Measurements from ENCODE around the gene PRSS56. TPM values are rescaled to one million over a fixed set of nuclear protein-coding genes. Genes with fewer than 3 reads are reported as not detected.
A peak's percentile ranks its signal among the peaks of the same experiment; 100 is the strongest.

PRSS56 gene
- total RNA-seq, 1 experiment from 2014 or later, result 0.18 TPM

DNA sequence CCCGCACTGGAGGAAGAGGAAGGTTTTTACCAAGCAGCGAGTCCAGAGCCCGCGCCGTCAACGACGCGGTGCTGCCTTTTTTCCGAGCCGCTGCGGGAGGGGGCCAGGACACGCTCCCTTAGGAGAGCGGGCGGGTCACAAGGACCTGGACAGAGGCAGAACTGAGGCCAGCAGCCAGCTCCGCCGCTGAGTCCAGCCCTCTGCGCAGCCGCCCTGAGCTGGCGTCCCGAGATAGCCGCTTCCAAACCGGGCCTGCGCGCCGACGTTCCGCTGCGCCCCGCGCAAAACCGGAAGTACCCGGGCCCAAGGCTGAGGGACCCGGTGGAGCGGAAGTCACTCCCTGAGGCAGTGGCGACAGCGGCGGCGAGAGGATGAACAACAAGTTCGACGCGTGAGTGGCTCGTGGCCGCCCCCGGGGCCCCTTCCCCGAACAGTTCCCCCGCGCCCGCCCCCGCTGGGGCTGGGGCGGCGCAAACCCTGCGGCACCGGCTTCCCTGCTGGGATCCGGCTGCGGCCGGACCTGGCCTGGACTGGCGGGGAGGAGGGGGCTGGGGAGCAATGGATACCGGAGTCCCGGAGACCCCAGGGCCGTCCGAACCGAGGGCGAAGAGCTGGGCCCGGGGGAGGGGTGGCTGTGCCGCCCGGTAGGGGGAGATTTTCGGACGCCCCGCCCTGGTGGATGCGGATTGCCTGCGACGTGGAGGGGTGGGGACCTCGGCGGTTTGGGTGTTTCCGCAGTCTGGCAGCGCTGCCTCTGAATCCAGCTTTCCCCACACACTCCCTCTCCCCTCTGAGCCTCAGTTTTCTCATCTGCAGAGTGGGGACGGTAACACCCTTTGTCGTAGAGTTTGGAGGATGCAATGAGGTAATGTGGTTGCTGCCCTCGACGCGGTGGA lies 30.4 kb downstream of the PRSS56 start, which contains the start of the genes EIF4E2 and TIGD1:
Gene EIF4E2 (plus strand): TSS at position 336 of the 896 bp plus-strand sequence. CDS start 36 bp downstream, at position 372.
Gene TIGD1 (minus strand): TSS at position 204 of the 896 bp plus-strand sequence. CDS start 675 bp downstream, outside the sequence.
- CTCF ChIA-PET, result no interaction called here
- in situ Hi-C loops (cut with HindIII; ENCODE audit: low pct_unique_long_range_greater_than_20kb, low sequenced_read_pairs), result no loop called here
- H3K36me3 ChIP-seq (ENCODE audit: control insufficient read depth, insufficient read depth, low read length), result peaks cover 7% of the 10 kb centered on the region

GRCh38 chr2:232551250-232551638 lies 31.1 kb downstream of the PRSS56 start:
- DNase-seq (ENCODE audit: low read depth, low spot score), result no peak
- Histone ChIP-seq H3K9me3 (ENCODE audit: control insufficient read depth, insufficient read depth, low read depth, low read length) (no peaks in the 10 kb centered on the region), H3K4me1 (ENCODE audit: control insufficient read depth, insufficient read depth, low read length) (peaks cover 8% of the 10 kb centered on the region; the same call in 1 of the 2 replicates), H3K27me3 (ENCODE audit: control insufficient read depth, insufficient read depth, low read length) (no peaks in the 10 kb centered on the region), H3K36me3 (ENCODE audit: control insufficient read depth, insufficient read depth, low read length) (peaks cover 9% of the 10 kb centered on the region), H3K27ac (ENCODE audit: low read length) (peak overlapping the region; percentile 96), H3K4me3 (ENCODE audit: low read depth in 2 of 2, low read length in 2 of 2) (peak overlapping the region; percentile 83 to 96)
- TF ChIP-seq SIN3A (IDR thresholded peaks at IDR 0.05; ENCODE audit: borderline replicate concordance, insufficient read depth, low read depth, low read length) (no peak), TCF7L2 (IDR thresholded peaks at IDR 0.05; ENCODE audit: low read depth, low read length) (no peak), POLR2AphosphoS5 (IDR thresholded peaks at IDR 0.05; ENCODE audit: low read depth, low read length) (no peak)
- TF ChIP-seq, protein P1, sequence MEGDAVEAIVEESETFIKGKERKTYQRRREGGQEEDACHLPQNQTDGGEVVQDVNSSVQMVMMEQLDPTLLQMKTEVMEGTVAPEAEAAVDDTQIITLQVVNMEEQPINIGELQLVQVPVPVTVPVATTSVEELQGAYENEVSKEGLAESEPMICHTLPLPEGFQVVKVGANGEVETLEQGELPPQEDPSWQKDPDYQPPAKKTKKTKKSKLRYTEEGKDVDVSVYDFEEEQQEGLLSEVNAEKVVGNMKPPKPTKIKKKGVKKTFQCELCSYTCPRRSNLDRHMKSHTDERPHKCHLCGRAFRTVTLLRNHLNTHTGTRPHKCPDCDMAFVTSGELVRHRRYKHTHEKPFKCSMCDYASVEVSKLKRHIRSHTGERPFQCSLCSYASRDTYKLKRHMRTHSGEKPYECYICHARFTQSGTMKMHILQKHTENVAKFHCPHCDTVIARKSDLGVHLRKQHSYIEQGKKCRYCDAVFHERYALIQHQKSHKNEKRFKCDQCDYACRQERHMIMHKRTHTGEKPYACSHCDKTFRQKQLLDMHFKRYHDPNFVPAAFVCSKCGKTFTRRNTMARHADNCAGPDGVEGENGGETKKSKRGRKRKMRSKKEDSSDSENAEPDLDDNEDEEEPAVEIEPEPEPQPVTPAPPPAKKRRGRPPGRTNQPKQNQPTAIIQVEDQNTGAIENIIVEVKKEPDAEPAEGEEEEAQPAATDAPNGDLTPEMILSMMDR (IDR thresholded peaks at IDR 0.05), result no peak
- TF ChIP-seq, protein P2, sequence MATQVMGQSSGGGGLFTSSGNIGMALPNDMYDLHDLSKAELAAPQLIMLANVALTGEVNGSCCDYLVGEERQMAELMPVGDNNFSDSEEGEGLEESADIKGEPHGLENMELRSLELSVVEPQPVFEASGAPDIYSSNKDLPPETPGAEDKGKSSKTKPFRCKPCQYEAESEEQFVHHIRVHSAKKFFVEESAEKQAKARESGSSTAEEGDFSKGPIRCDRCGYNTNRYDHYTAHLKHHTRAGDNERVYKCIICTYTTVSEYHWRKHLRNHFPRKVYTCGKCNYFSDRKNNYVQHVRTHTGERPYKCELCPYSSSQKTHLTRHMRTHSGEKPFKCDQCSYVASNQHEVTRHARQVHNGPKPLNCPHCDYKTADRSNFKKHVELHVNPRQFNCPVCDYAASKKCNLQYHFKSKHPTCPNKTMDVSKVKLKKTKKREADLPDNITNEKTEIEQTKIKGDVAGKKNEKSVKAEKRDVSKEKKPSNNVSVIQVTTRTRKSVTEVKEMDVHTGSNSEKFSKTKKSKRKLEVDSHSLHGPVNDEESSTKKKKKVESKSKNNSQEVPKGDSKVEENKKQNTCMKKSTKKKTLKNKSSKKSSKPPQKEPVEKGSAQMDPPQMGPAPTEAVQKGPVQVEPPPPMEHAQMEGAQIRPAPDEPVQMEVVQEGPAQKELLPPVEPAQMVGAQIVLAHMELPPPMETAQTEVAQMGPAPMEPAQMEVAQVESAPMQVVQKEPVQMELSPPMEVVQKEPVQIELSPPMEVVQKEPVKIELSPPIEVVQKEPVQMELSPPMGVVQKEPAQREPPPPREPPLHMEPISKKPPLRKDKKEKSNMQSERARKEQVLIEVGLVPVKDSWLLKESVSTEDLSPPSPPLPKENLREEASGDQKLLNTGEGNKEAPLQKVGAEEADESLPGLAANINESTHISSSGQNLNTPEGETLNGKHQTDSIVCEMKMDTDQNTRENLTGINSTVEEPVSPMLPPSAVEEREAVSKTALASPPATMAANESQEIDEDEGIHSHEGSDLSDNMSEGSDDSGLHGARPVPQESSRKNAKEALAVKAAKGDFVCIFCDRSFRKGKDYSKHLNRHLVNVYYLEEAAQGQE (IDR thresholded peaks at IDR 0.05; ENCODE audit: insufficient read depth in 1 of 2, low read depth in 2 of 2, low read length in 1 of 2), result no peak
- peak; percentile 34 for ATAC-seq
- BruUV-seq (replicated peaks), result no TSS peak
- CTCF ChIA-PET, result no interaction called here
- intact Hi-C loops (cut with micrococcal nuclease; ENCODE audit: unreplicated experiment) (no loop called here), in situ Hi-C loops (cut with HindIII; ENCODE audit: low pct_unique_long_range_greater_than_20kb, low sequenced_read_pairs) (no loop called here)
- POLR2A ChIA-PET, result no interaction called here

More for the DNA sequence above, 30.4 kb downstream of the PRSS56 start, which contains the start of the genes EIF4E2 and TIGD1:
- TF ChIP-seq SIN3A (IDR thresholded peaks at IDR 0.05; ENCODE audit: borderline replicate concordance, insufficient read depth, low read depth, low read length) (peak; percentile 94), POLR2AphosphoS5 (IDR thresholded peaks at IDR 0.05; ENCODE audit: low read depth, low read length) (peak; percentile 96), TCF7L2 (IDR thresholded peaks at IDR 0.05; ENCODE audit: low read depth, low read length) (peak; percentile 60; the same call in 1 of the 2 replicates)
- TF ChIP-seq, protein P2 (IDR thresholded peaks at IDR 0.05; ENCODE audit: insufficient read depth in 1 of 2, low read depth in 2 of 2, low read length in 1 of 2), result peak in 1 of 2 experiments; percentile 81
- TF ChIP-seq, protein P1 (IDR thresholded peaks at IDR 0.05), result no peak
- DNase-seq (ENCODE audit: low read depth, low spot score), result peak; percentile 64
- TSS peak; percentile 69 for BruUV-seq (replicated peaks)
- Histone ChIP-seq H3K27ac (ENCODE audit: low read length) (peak within 1 kb of the TSS; percentile 96), H3K4me3 (ENCODE audit: low read depth in 2 of 2, low read length in 2 of 2) (peak within 1 kb of the TSS; percentile 83 to 96), H3K9me3 (ENCODE audit: control insufficient read depth, insufficient read depth, low read depth, low read length) (no peaks in the 10 kb centered on the region), H3K4me1 (ENCODE audit: control insufficient read depth, insufficient read depth, low read length) (peaks cover 8% of the 10 kb centered on the region; the same call in 1 of the 2 replicates), H3K27me3 (ENCODE audit: control insufficient read depth, insufficient read depth, low read length) (no peaks in the 10 kb centered on the region)
- intact Hi-C loops (cut with micrococcal nuclease; ENCODE audit: unreplicated experiment), result no loop called here
- ATAC-seq, result peak; percentile 98
- POLR2A ChIA-PET, result no interaction called here
